Fibroblast of the aortic adventitia (primary cell): Measurements from ENCODE around the gene UNC119B. TPM values are rescaled to one million over a fixed set of nuclear protein-coding genes. Genes with fewer than 3 reads are reported as not detected.
A peak's percentile ranks its signal among the peaks of the same experiment; 100 is the strongest.

Experiments
- DNase-seq: peaks from one replicate; pipeline ENCODE4 v3.0.0-alpha.2; 2010; ENCODE audit warnings: low read depth
- H3K4me3 ChIP-seq: 2 replicates; pipeline ENCODE4 v1.5.1; 2011; ENCODE audit warnings: low read depth, mild to moderate bottlenecking, control low read depth, low read length, moderate library complexity
- total RNA-seq: library from RNA; depleted of rRNA; stranded (reverse); fragments of >200 nt; gene quantifications from 2 replicates; pipeline ENCODE4 v1.2.3, GENCODE V29; 2012; ENCODE audit warnings: low replicate concordance
- TF ChIP-seq, protein P1 (sequence below): IDR thresholded peaks from 2 replicates; pipeline ENCODE4 v1.5.1; 2011; ENCODE audit warnings: mild to moderate bottlenecking, low read length, control low read depth, inconsistent platforms; ENCODE audit not compliant: insufficient read depth

Gene UNC119B
- total RNA-seq, 1 donor: 19.8 TPM

- no peak for DNase-seq
- H3K4me3 ChIP-seq: no peak overlapping the region
- TF ChIP-seq, protein P1, sequence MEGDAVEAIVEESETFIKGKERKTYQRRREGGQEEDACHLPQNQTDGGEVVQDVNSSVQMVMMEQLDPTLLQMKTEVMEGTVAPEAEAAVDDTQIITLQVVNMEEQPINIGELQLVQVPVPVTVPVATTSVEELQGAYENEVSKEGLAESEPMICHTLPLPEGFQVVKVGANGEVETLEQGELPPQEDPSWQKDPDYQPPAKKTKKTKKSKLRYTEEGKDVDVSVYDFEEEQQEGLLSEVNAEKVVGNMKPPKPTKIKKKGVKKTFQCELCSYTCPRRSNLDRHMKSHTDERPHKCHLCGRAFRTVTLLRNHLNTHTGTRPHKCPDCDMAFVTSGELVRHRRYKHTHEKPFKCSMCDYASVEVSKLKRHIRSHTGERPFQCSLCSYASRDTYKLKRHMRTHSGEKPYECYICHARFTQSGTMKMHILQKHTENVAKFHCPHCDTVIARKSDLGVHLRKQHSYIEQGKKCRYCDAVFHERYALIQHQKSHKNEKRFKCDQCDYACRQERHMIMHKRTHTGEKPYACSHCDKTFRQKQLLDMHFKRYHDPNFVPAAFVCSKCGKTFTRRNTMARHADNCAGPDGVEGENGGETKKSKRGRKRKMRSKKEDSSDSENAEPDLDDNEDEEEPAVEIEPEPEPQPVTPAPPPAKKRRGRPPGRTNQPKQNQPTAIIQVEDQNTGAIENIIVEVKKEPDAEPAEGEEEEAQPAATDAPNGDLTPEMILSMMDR: no peak
Measured at GRCh38 chr12:120680165-120680738, 30.0 kb upstream of the UNC119B start.

DNA sequence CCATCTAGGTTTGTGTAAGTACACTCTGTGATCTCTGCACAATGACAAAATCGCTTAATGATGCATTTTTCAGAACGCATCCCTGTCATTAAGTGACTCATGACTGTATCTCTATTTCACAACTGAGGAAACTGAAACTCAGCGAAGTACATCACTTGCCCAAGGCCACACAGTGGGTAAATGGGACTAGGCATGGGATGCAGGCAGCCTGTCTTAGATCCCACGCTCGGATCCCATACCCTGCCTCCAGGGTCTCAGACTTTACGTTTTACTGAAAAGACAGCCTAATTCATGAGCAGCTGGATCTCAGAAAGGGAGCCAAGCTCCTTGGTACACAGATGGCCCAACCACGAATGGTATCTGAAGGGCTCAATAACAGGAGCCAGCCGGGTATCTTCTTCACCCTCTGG, 25.7 kb upstream of the UNC119B start:
- TF ChIP-seq, protein P1: no peak
- H3K4me3 ChIP-seq: no peak overlapping the region
- no peak for DNase-seq

DNA sequence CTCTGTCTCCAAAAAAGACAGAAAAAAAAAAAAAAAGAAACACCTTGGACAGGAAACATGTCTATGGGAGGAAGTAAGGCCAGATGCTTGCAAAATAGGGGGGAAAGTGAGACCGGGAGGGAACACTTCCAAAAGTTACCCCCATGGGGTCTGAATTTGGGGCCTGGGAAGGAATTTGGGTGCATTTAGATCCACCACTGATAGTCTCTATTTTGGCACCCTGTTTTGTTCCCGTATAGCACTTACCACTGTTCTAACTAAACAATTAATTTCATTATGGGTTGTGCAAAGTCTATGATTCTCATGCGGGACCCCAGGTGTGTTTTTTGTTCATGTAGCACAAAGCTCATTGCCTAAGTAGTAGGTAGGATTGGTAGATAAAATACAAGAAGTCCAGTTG, 24.7 kb upstream of the UNC119B start:
- TF ChIP-seq, protein P1: no peak
- no peak for DNase-seq
- no peak overlapping the region for H3K4me3 ChIP-seq

- peak overlapping the region; percentile 93 for H3K4me3 ChIP-seq
- DNase-seq: peak; percentile 97
- TF ChIP-seq, protein P1: no peak
Measured at GRCh38 chr12:120686151-120686689, 24.0 kb upstream of the UNC119B start.

- peak within 1 kb of the TSS; percentile 93 for H3K4me3 ChIP-seq
- TF ChIP-seq, protein P1: no peak
Measured at GRCh38 chr12:120686690-120687577, 23.3 kb upstream of the UNC119B start, which contains the start of gene MLEC. Gene MLEC, plus strand, starts transcription at chr12:120687149. Its CDS starts 148 bp downstream, at chr12:120687297.

DNA sequence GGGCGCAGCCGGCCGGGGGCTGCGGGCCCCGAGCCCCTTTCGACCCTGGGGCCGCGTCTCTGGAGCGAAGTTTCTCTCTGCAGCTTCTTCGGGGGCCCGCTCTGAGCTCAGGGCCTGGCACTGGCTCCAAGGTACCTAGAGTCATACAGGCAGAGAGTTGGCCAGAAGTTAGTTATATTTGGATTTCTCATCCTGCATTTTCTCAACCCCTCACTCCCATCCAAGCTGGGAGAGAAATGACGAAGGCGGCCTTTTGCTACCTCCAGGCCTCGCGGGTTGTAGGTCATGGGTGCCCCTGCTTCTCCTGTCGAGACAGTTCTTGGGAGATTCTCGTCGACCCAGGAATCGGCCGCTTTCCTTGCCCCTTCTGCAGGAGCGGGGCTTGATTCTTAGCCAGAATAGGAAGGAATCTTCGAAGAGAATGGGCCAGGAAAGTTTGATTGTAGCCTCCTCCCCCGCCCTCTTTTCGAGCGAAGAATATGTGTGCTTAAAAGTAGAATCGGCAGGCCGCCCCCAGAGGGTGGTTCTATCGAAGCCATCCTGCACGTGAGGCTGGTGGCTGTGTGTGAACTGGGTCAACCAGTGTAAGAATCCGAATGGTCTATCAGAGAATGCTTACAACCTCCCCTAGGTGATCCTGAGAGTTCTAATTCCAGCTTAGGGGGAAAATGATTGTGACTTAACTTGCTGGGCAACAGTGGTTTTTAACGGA, 22.5 kb upstream of the UNC119B start:
- TF ChIP-seq, protein P1: no peak
- H3K4me3 ChIP-seq: peak overlapping the region; percentile 80
- DNase-seq: peak; percentile 24

More at GRCh38 chr12:120686690-120687577, 23.3 kb upstream of the UNC119B start, which contains the start of gene MLEC:
- DNase-seq: peak; percentile 98
